Measurements from ENCODE around the gene IL16. TPM values are rescaled to one million over a fixed set of nuclear protein-coding genes. Genes with fewer than 3 reads are reported as not detected.

The IL16 gene
- total RNA-seq, 1 donor from 2014 or later = 0.82 TPM

- DNase-seq (ENCODE audit: low spot score in 2 of 2) (no peak), FAIRE-seq (no peak)
Observed at GRCh38 chr15:81351651-81352050, 155.0 kb downstream of the IL16 start.

GRCh38 chr15:81356252-81356651, 159.6 kb downstream of the IL16 start:
- no peak for FAIRE-seq

GRCh38 chr15:81357180-81357686, 160.6 kb downstream of the IL16 start:
- FAIRE-seq (no peak), DNase-seq (ENCODE audit: low spot score in 2 of 2) (no peak)

More at GRCh38 chr15:81356252-81356651, 159.6 kb downstream of the IL16 start:
- DNase-seq (ENCODE audit: low spot score in 2 of 2) = no peak

- FAIRE-seq (no peak), DNase-seq (ENCODE audit: low spot score in 2 of 2) (no peak)
Observed at GRCh38 chr15:81358248-81358647, 161.6 kb downstream of the IL16 start.

GRCh38 chr15:81360491-81360890, 163.8 kb downstream of the IL16 start:
- FAIRE-seq (no peak), DNase-seq (ENCODE audit: low spot score in 2 of 2) (no peak)

- no peak for DNase-seq (ENCODE audit: low spot score in 2 of 2)
- no peak for FAIRE-seq
Observed at GRCh38 chr15:81361891-81362290, 165.2 kb downstream of the IL16 start.

GRCh38 chr15:81362790-81363189, 166.1 kb downstream of the IL16 start:
- DNase-seq (ENCODE audit: low spot score in 2 of 2) (no peak), FAIRE-seq (no peak)

- FAIRE-seq (no peak), DNase-seq (ENCODE audit: low spot score in 2 of 2) (no peak)
Observed at GRCh38 chr15:81363276-81363675, 166.6 kb downstream of the IL16 start.

Other genes starting within 250 kb of the IL16 start
- 12.2 TPM for gene MESD, start 207.1 kb upstream of the IL16 start, total RNA-seq
- gene TLNRD1, start 196.0 kb upstream of the IL16 start, total RNA-seq = 6.1 TPM
- 6.9 TPM for gene CFAP161, start 62.6 kb upstream of the IL16 start, total RNA-seq
- gene STARD5, start 127.3 kb downstream of the IL16 start, total RNA-seq = 3.3 TPM
- under 0.01 TPM for gene TMC3, start 177.3 kb downstream of the IL16 start, total RNA-seq